Keratinocyte (primary cell): ENCODE measurements around the gene TNPO1.

Experiments used
- EZH2 ChIP-seq: IDR thresholded peaks from one replicate; pipeline ENCODE4 v1.6.1; 2012; ENCODE audit warnings: inconsistent platforms, mild to moderate bottlenecking, low read length, moderate library complexity
- TF ChIP-seq, protein P1 (sequence below), 3 experiments: IDR thresholded peaks in 1 of 3; conservative IDR thresholded peaks in 1 of 3; optimal IDR thresholded peaks in 1 of 3; 2 replicates in 2 of 3; 3 replicates in 1 of 3; pipeline versions ENCODE3 to v1.5.1; 2011; ENCODE audit warnings: low read length in 3 of 3, mild to moderate bottlenecking in 3 of 3, moderate library complexity in 2 of 3, control low read depth in 1 of 3, inconsistent platforms in 1 of 3; ENCODE audit not compliant: insufficient read depth in 2 of 3; ENCODE audit errors: extremely low read depth in 1 of 3

DNA sequence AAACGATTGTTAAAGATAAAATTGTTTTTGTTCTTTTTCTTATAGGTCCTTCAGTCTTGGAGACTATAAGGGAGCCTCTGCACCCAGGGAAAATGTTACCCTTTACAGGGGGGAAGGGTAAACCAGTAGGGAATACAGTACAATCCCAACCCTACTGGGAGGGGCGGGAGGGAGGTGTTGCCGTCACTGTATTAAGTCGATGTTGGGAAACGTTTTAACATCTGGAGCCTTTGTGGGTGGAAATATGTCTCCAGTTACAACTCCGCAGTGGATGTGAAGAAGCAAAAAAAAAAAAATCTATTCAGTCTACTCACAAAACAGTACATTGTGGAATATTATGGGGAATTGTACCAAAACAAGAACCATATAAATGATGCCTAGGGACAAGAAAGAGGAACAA is 92.2 kb downstream of the TNPO1 start:
- TF ChIP-seq, protein P1, sequence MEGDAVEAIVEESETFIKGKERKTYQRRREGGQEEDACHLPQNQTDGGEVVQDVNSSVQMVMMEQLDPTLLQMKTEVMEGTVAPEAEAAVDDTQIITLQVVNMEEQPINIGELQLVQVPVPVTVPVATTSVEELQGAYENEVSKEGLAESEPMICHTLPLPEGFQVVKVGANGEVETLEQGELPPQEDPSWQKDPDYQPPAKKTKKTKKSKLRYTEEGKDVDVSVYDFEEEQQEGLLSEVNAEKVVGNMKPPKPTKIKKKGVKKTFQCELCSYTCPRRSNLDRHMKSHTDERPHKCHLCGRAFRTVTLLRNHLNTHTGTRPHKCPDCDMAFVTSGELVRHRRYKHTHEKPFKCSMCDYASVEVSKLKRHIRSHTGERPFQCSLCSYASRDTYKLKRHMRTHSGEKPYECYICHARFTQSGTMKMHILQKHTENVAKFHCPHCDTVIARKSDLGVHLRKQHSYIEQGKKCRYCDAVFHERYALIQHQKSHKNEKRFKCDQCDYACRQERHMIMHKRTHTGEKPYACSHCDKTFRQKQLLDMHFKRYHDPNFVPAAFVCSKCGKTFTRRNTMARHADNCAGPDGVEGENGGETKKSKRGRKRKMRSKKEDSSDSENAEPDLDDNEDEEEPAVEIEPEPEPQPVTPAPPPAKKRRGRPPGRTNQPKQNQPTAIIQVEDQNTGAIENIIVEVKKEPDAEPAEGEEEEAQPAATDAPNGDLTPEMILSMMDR (optimal IDR thresholded peaks at IDR 0.05 in 1 of 3, IDR thresholded peaks at IDR 0.05 in 1 of 3, conservative IDR thresholded peaks at IDR 0.05 in 1 of 3; ENCODE audit: extremely low read depth in 1 of 3, insufficient read depth in 2 of 3, low read length in 3 of 3): no peak
- no peak for TF ChIP-seq EZH2
